LNCAP (cell line): ENCODE results near the gene RGS3.

Source experiments
- CTCF ChIP-seq: fragments of 450-650 bp; IDR thresholded peaks from 2 replicates; pipeline ENCODE4 v1.5.1; 2017; ENCODE audit warnings: mild to moderate bottlenecking

RGS3 gene

GRCh38 chr9:113574441-113575262 is 111.1 kb downstream of the RGS3 start:
- TF ChIP-seq CTCF = no peak

GRCh38 chr9:113577525-113578261 is 114.2 kb downstream of the RGS3 start:
- TF ChIP-seq CTCF = no peak

- no peak for TF ChIP-seq CTCF
Observed at GRCh38 chr9:113578279-113578865, 114.8 kb downstream of the RGS3 start.

GRCh38 chr9:113578882-113579282 is 115.4 kb downstream of the RGS3 start:
- TF ChIP-seq CTCF = no peak

GRCh38 chr9:113579283-113580040 is 115.9 kb downstream of the RGS3 start:
- no peak for TF ChIP-seq CTCF

- no peak for TF ChIP-seq CTCF
Observed at GRCh38 chr9:113580041-113580953, 116.8 kb downstream of the RGS3 start.
